ENCODE measurements around the gene EME2.

EME2 gene

GRCh38 chr16:1786242-1787055 is 13.8 kb downstream of the EME2 start:
- Mint-ChIP-seq H3K4me1 (ENCODE audit: low read depth) (peaks cover 20% of the 10 kb centered on the region), H3K27me3 (no peaks in the 10 kb centered on the region), H3K4me3 (no peak overlapping the region), H3K9me3 (no peaks in the 10 kb centered on the region), H3K36me3 (ENCODE audit: low read depth) (peaks cover 5% of the 10 kb centered on the region), H3K27ac (no peak overlapping the region)

- H3K4me1 Mint-ChIP-seq (ENCODE audit: low read depth) = peaks cover 15% of the 10 kb centered on the region
- no peak overlapping the region for H3K27ac Mint-ChIP-seq
- no peak overlapping the region for H3K4me3 Mint-ChIP-seq
- H3K36me3 Mint-ChIP-seq (ENCODE audit: low read depth) = peaks cover 5% of the 10 kb centered on the region
- no peaks in the 10 kb centered on the region for H3K9me3 Mint-ChIP-seq
- H3K27me3 Mint-ChIP-seq = no peaks in the 10 kb centered on the region
Observed at GRCh38 chr16:1787056-1787321, 14.4 kb downstream of the EME2 start.

GRCh38 chr16:1787322-1788094 is 14.9 kb downstream of the EME2 start:
- Mint-ChIP-seq H3K4me1 (ENCODE audit: low read depth) (peaks cover 15% of the 10 kb centered on the region), H3K9me3 (no peaks in the 10 kb centered on the region), H3K27ac (no peak overlapping the region), H3K36me3 (ENCODE audit: low read depth) (peaks cover 5% of the 10 kb centered on the region), H3K27me3 (no peaks in the 10 kb centered on the region), H3K4me3 (no peak overlapping the region)

- Mint-ChIP-seq H3K9me3 (no peaks in the 10 kb centered on the region), H3K27me3 (no peaks in the 10 kb centered on the region), H3K36me3 (ENCODE audit: low read depth) (peaks cover 5% of the 10 kb centered on the region)
Observed at GRCh38 chr16:1788095-1788707, 15.6 kb downstream of the EME2 start.

GRCh38 chr16:1788708-1789100 is 16.1 kb downstream of the EME2 start:
- Mint-ChIP-seq H3K27ac (no peak overlapping the region), H3K9me3 (no peaks in the 10 kb centered on the region), H3K4me1 (ENCODE audit: low read depth) (peaks cover 11% of the 10 kb centered on the region), H3K4me3 (no peak overlapping the region), H3K27me3 (no peaks in the 10 kb centered on the region), H3K36me3 (ENCODE audit: low read depth) (peaks cover 5% of the 10 kb centered on the region)

More at GRCh38 chr16:1788095-1788707, 15.6 kb downstream of the EME2 start:
- H3K4me3 Mint-ChIP-seq = no peak overlapping the region
- H3K4me1 Mint-ChIP-seq (ENCODE audit: low read depth) = peaks cover 14% of the 10 kb centered on the region
- H3K27ac Mint-ChIP-seq = no peak overlapping the region

- Mint-ChIP-seq H3K9me3 (no peaks in the 10 kb centered on the region), H3K27ac (no peak overlapping the region), H3K36me3 (ENCODE audit: low read depth) (peaks cover 5% of the 10 kb centered on the region), H3K27me3 (no peaks in the 10 kb centered on the region), H3K4me1 (ENCODE audit: low read depth) (peaks cover 6% of the 10 kb centered on the region), H3K4me3 (no peak overlapping the region)
Observed at GRCh38 chr16:1789643-1790045, 17.0 kb downstream of the EME2 start.

GRCh38 chr16:1790261-1790610 is 17.6 kb downstream of the EME2 start:
- Mint-ChIP-seq H3K4me3 (no peak overlapping the region), H3K27ac (no peak overlapping the region), H3K27me3 (no peaks in the 10 kb centered on the region), H3K4me1 (ENCODE audit: low read depth) (peaks cover 2% of the 10 kb centered on the region), H3K36me3 (ENCODE audit: low read depth) (peaks cover 5% of the 10 kb centered on the region), H3K9me3 (no peaks in the 10 kb centered on the region)

- Mint-ChIP-seq H3K27ac (no peak overlapping the region), H3K27me3 (no peaks in the 10 kb centered on the region), H3K9me3 (no peaks in the 10 kb centered on the region)
Observed at GRCh38 chr16:1790611-1791255, 18.1 kb downstream of the EME2 start.

GRCh38 chr16:1791256-1791942 is 18.8 kb downstream of the EME2 start:
- no peaks in the 10 kb centered on the region for H3K27me3 Mint-ChIP-seq
- peaks cover 5% of the 10 kb centered on the region for H3K36me3 Mint-ChIP-seq (ENCODE audit: low read depth)
- H3K9me3 Mint-ChIP-seq = no peaks in the 10 kb centered on the region
- no peak overlapping the region for H3K4me3 Mint-ChIP-seq
- H3K4me1 Mint-ChIP-seq (ENCODE audit: low read depth) = no peaks in the 10 kb centered on the region
- no peak overlapping the region for H3K27ac Mint-ChIP-seq

More at GRCh38 chr16:1790611-1791255, 18.1 kb downstream of the EME2 start:
- H3K4me3 Mint-ChIP-seq = no peak overlapping the region
- H3K36me3 Mint-ChIP-seq (ENCODE audit: low read depth) = peaks cover 5% of the 10 kb centered on the region
- no peaks in the 10 kb centered on the region for H3K4me1 Mint-ChIP-seq (ENCODE audit: low read depth)

- Mint-ChIP-seq H3K27me3 (no peaks in the 10 kb centered on the region), H3K4me3 (no peak overlapping the region), H3K36me3 (ENCODE audit: low read depth) (peaks cover 5% of the 10 kb centered on the region), H3K9me3 (no peaks in the 10 kb centered on the region), H3K4me1 (ENCODE audit: low read depth) (no peaks in the 10 kb centered on the region), H3K27ac (no peak overlapping the region)
Observed at GRCh38 chr16:1791943-1792812, 19.6 kb downstream of the EME2 start.

GRCh38 chr16:1792836-1793577 is 20.4 kb downstream of the EME2 start:
- Mint-ChIP-seq H3K4me1 (ENCODE audit: low read depth) (no peaks in the 10 kb centered on the region), H3K27ac (no peak overlapping the region), H3K36me3 (ENCODE audit: low read depth) (peaks cover 5% of the 10 kb centered on the region), H3K27me3 (no peaks in the 10 kb centered on the region), H3K4me3 (no peak overlapping the region), H3K9me3 (no peaks in the 10 kb centered on the region)

- no peaks in the 10 kb centered on the region for H3K27me3 Mint-ChIP-seq
- no peak within 1 kb of the TSS for H3K27ac Mint-ChIP-seq
- H3K4me1 Mint-ChIP-seq (ENCODE audit: low read depth) = no peaks in the 10 kb centered on the region
- H3K9me3 Mint-ChIP-seq = no peaks in the 10 kb centered on the region
- no peak within 1 kb of the TSS for H3K4me3 Mint-ChIP-seq
- peaks cover 5% of the 10 kb centered on the region for H3K36me3 Mint-ChIP-seq (ENCODE audit: low read depth)
Observed at GRCh38 chr16:1793578-1794220, 21.1 kb downstream of the EME2 start, which contains the start of gene IGFALS. IGFALS (minus strand) TSS chr16:1793705; CDS start chr16:1793652, 53 bp downstream.

All from stimulated activated naive CD8-positive, alpha-beta T cell treated with anti-CD3 and anti-CD28 coated beads, Interleukin-15, Interleukin-2, amounts not matched to agents 100 ng/mL and 50 ng/mL, for 24 hours (primary cell).